GM12878 (cell line): ENCODE data around the gene HMGCL. TPM values are rescaled to one million over a fixed set of nuclear protein-coding genes. Genes with fewer than 3 reads are reported as not detected.

Experiments
- ATAC-seq: fragments of 200-7000 bp; cut with Tn5 transposase; 3 replicates; pipeline ENCODE4 v1.9.1; 2020; ENCODE audit warnings: mild to moderate bottlenecking, moderate library complexity
- BruUV-seq: library from RNA; stranded (reverse); fragments of 400-500 nt; replicated peaks from 2 replicates; lab custom pipeline; 2021; lab: Mats Ljungman, UMichigan
- CTCF ChIA-PET: fragments of 300-600 bp; sonication (Branson Sonifier 250); formaldehyde crosslinking; extraction: SDS; loops from one replicate; lab custom pipeline; 2021; ENCODE audit warnings: inconsistent platforms; lab: Yijun Ruan, JAX
- POLR2A ChIA-PET: fragments of 350-600 bp; formaldehyde crosslinking; extraction: SDS; loops from one replicate; lab custom pipeline; 2021; ENCODE audit warnings: inconsistent platforms; lab: Charles Lee
- RAD21 ChIA-PET: fragments of 300-600 bp; sonication (Branson Sonifier 250); formaldehyde crosslinking; loops from one replicate; lab custom pipeline; 2023; ENCODE audit warnings: antibody characterized with exemption; ENCODE audit not compliant: unreplicated experiment; lab: Charles Lee
- SMC1A ChIA-PET: fragments of 300-600 bp; sonication (Branson Sonifier 250); formaldehyde crosslinking; loops from one replicate; lab custom pipeline; 2023; ENCODE audit not compliant: unreplicated experiment, uncharacterized antibody; lab: Charles Lee
- DNase-seq: peaks from one replicate; pipeline ENCODE4 v3.0.0-alpha.2; 2011; ENCODE audit warnings: low read depth, low spot score
- FAIRE-seq: peaks from 3 replicates; lab custom pipeline; 2011; peaks lifted over from hg19 to GRCh38; lab: Jason Lieb, UNC
- H2AFZ ChIP-seq: 2 replicates; pipeline ENCODE4 v1.6.0; 2011; ENCODE audit warnings: low read depth, low read length, control low read depth; ENCODE audit not compliant: control insufficient read depth
- H3K27ac ChIP-seq: 2 replicates; pipeline ENCODE4 v1.5.1; 2011; ENCODE audit warnings: control low read depth; ENCODE audit not compliant: control insufficient read depth, insufficient read depth
- H3K27me3 ChIP-seq, 2 experiments: replicated peaks in 1 of 2; 2 replicates each; pipeline versions ENCODE4 v1.6.0 to v1.6.1; 2011; ENCODE audit warnings: low read length in 1 of 2; ENCODE audit not compliant: control insufficient read depth in 2 of 2, insufficient read depth in 2 of 2
- H3K36me3 ChIP-seq, 2 experiments: 2 replicates each; pipeline ENCODE4 v1.5.1; 2011; ENCODE audit warnings: low read length in 1 of 2; ENCODE audit not compliant: control insufficient read depth in 2 of 2, insufficient read depth in 2 of 2
- H3K4me1 ChIP-seq: 2 replicates; pipeline ENCODE4 v1.6.1; 2011; ENCODE audit warnings: mild to moderate bottlenecking, low read length, moderate library complexity, mixed read lengths; ENCODE audit not compliant: control insufficient read depth, insufficient read depth
- H3K4me2 ChIP-seq: 2 replicates; pipeline ENCODE4 v1.6.0; 2011; ENCODE audit warnings: control low read depth; ENCODE audit not compliant: control insufficient read depth, insufficient read depth
- H3K4me3 ChIP-seq: fragments of 200-600 bp; sonication (generic); 2 replicates; pipeline ENCODE4 v1.5.1; 2016
- H3K79me2 ChIP-seq: 2 replicates; pipeline ENCODE4 v1.6.0; 2011; ENCODE audit warnings: low read length; ENCODE audit not compliant: control insufficient read depth, insufficient read depth
- H3K9ac ChIP-seq: 2 replicates; pipeline ENCODE4 v1.8.0; 2011; ENCODE audit warnings: low read length, control low read depth, mixed read lengths; ENCODE audit not compliant: control insufficient read depth, insufficient read depth
- H3K9me3 ChIP-seq: replicated peaks from 3 replicates; pipeline ENCODE4 v1.5.1; 2011; ENCODE audit warnings: mild to moderate bottlenecking, low read length; ENCODE audit not compliant: control insufficient read depth, insufficient read depth
- H4K20me1 ChIP-seq: 2 replicates; pipeline ENCODE4 v1.6.0; 2011; ENCODE audit not compliant: control insufficient read depth, insufficient read depth
- ASH2L ChIP-seq: fragments of 300-600, 200-600 bp; sonication (generic); IDR thresholded peaks from 2 replicates; pipeline ENCODE4 v1.6.1; 2017; ENCODE audit warnings: low read depth, mild to moderate bottlenecking, borderline replicate concordance
- FOS ChIP-seq: IDR thresholded peaks from 3 replicates; pipeline ENCODE4 v1.6.1; 2011; ENCODE audit warnings: borderline replicate concordance; ENCODE audit not compliant: insufficient read length; ENCODE audit errors: extremely low read depth
- HDGF ChIP-seq: fragments of 450-650 bp; IDR thresholded peaks from 2 replicates; pipeline ENCODE4 v1.6.1; 2016; ENCODE audit warnings: antibody characterized with exemption
- NR2C2 ChIP-seq: IDR thresholded peaks from 2 replicates; pipeline ENCODE4 v1.6.1; 2011; ENCODE audit warnings: borderline replicate concordance, low read depth; ENCODE audit not compliant: control insufficient read depth, insufficient read length
- PAX8 ChIP-seq: fragments of 450-650 bp; IDR thresholded peaks from 2 replicates; pipeline ENCODE4 v1.6.1; 2017; ENCODE audit warnings: mild to moderate bottlenecking, moderate library complexity
- SKIL ChIP-seq: fragments of 450-650 bp; IDR thresholded peaks from 2 replicates; pipeline ENCODE4 v1.6.1; 2017; ENCODE audit warnings: mild to moderate bottlenecking, low read depth, inconsistent platforms; ENCODE audit not compliant: poor library complexity, severe bottlenecking
- SP1 ChIP-seq: IDR thresholded peaks from one replicate; pipeline ENCODE4 v1.6.1; 2011; ENCODE audit warnings: low read depth, low read length
- ZNF217 ChIP-seq: fragments of 450-650 bp; IDR thresholded peaks from 2 replicates; pipeline ENCODE4 v1.6.1; 2017; ENCODE audit warnings: antibody characterized with exemption, mild to moderate bottlenecking
- WGBS: methylation state at CpG from one replicate; pipeline ENCODE4 v1.1.6; 2016; ENCODE audit warnings: low lambda C conversion rate; ENCODE audit not compliant: insufficient replicate concordance, insufficient coverage; ENCODE audit errors: missing lambda C conversion rate; 5-methylcytosine and 5-hydroxymethylcytosine counted together
- in situ Hi-C: fragments of 300-500 bp; cut with MboI; formaldehyde crosslinking; loops from 9 replicates; pipeline ENCODE4 v1.14.3; 2018; ENCODE audit warnings: mixed read lengths
- intact Hi-C: fragments of 100-400 bp; cut with micrococcal nuclease; formaldehyde crosslinking; loops from one replicate; pipeline ENCODE4 v1.14.2; 2022; ENCODE audit not compliant: unreplicated experiment
- polyA plus RNA-seq, 11 experiments: library from polyadenylated mRNA; depleted of rRNA in 4 of 11; unstranded in 6 of 11; stranded (reverse) in 5 of 11; fragments of >200 nt; fragmentation: Nextera tagmentation in 4 of 11; fragmentation: Illumina TruSeq in 1 of 11; extraction: Ambion mirVana in 4 of 11; extraction: Trizol in 1 of 11; gene quantifications; 1 replicate in 1 of 11; 2 replicates in 10 of 11; pipeline versions ENCODE4 v1.2.1 to v1.2.3, GENCODE V29; 2011 to 2016; ENCODE audit warnings: inconsistent platforms in 2 of 11, missing spikeins in 2 of 11, low read depth in 1 of 11
- total RNA-seq, 4 experiments: library from RNA; depleted of rRNA in 3 of 4; stranded (reverse); fragments of >200 nt in 3 of 4; fragmentation: Illumina TruSeq in 1 of 4; extraction: Trizol in 1 of 4; gene quantifications; 2 replicates each; pipeline versions ENCODE4 v1.2.1 to v1.2.3, GENCODE V29; 2013 to 2021

Gene HMGCL
- total and polyA plus RNA-seq, 10 of the 15 experiments (the other 5 are each of a cell fraction or from before 2014, with no cell fraction given): 29.4 to 127 (median 36.4) TPM

- Histone ChIP-seq H3K27ac (no peak overlapping the region), H3K4me2 (no peak overlapping the region), H3K4me1 (peaks cover 9% of the 10 kb centered on the region), H3K9me3 (no peaks in the 10 kb centered on the region), H3K36me3 (peaks cover 0 to 9% of the 10 kb centered on the region in 2 experiments; a peak in 3 of 4 replicates), H3K79me2 (peaks cover 2% of the 10 kb centered on the region; the same call in 1 of the 2 replicates), H3K9ac (no peak overlapping the region), H4K20me1 (no peaks in the 10 kb centered on the region), H3K4me3 (no peak overlapping the region), H2AFZ (no peak overlapping the region), H3K27me3 (no peaks in the 10 kb centered on the region)
- TF ChIP-seq ZNF217 (no peak), HDGF (no peak), SP1 (no peak), ASH2L (no peak), PAX8 (no peak), NR2C2 (no peak)
- in situ Hi-C loops (no loop called here), intact Hi-C loops (no loop called here)
- DNase-seq: no peak
- no TSS peak for BruUV-seq
- ChIA-PET SMC1A (interaction anchor here (0.6 to 1.7 kb wide), 3 partner anchors 104 to 207 kb away, joined by 3 to 7 read pairs (median 4); no protein-coding TSS in a partner anchor), POLR2A (interaction anchor here (0.6 kb wide), 1 partner anchor 190 kb away, joined by 3 read pairs; no protein-coding TSS in a partner anchor), RAD21 (no interaction called here), CTCF (interaction anchor here (0.7 to 1.7 kb wide), 3 partner anchors 19 to 148 kb away, joined by 3 to 4 read pairs (median 4); partner anchors contain the start of gene LYPLA2)
- no peak for ATAC-seq
- no peak for FAIRE-seq
- 80% methylated on average over 5 of the region's 5 CpGs for WGBS
Observed at GRCh38 chr1:23768733-23769132, 56.5 kb downstream of the HMGCL start.

DNA sequence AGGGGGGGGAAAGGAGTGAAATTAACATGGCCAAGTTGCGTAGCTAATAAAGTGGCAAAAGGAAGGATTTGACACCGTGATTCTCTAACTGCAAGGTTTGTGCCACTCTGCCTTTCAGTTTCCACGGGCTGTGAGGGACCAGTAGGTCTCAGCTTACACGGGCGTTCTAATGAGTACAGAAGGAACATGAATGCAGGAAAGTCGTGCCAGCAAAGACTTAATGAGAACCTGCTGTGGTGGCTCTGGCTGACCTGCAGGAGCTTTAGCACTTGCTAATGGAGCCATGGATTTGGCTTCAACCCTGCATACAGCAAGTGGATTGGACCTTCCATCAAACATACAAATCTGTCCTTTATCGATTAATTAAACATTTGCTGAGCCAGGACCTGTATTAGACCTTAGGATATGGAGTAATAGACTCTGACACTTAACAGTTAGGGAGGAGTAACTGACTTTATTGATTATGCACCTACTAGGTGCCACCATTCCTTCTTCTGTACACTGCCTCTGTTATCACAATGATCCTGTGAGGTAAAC lies 62.1 kb downstream of the HMGCL start:
- Histone ChIP-seq H3K4me1 (no peaks in the 10 kb centered on the region), H3K36me3 (peaks cover 15 to 28% of the 10 kb centered on the region in 2 experiments), H3K9me3 (no peaks in the 10 kb centered on the region), H3K4me3 (no peak overlapping the region), H3K27ac (no peak overlapping the region), H3K79me2 (no peaks in the 10 kb centered on the region), H3K9ac (no peak overlapping the region), H2AFZ (no peak overlapping the region), H3K4me2 (no peak overlapping the region), H4K20me1 (peaks cover 2% of the 10 kb centered on the region; the same call in 1 of the 2 replicates), H3K27me3 (no peaks in the 10 kb centered on the region)
- FAIRE-seq (no peak), DNase-seq (no peak), ATAC-seq (no peak)
- BruUV-seq: no TSS peak
- ChIA-PET SMC1A (interaction anchor here (1.4 kb wide), 2 partner anchors 9 to 16 kb away, joined by 4 to 5 read pairs; no protein-coding TSS in a partner anchor), RAD21 (no interaction called here), CTCF (interaction anchor here (0.7 to 2.5 kb wide), 4 partner anchors 9 to 72 kb away, joined by 3 to 14 read pairs (median 3); partner anchors contain the start of gene ELOA), POLR2A (interaction anchor here (0.8 to 1.0 kb wide), 2 partner anchors 23 to 72 kb away, joined by 5 to 8 read pairs; partner anchors contain the start of gene RPL11)
- in situ Hi-C loops: no loop called here
- intact Hi-C loops: no loop called here
- WGBS: 98% methylated on average over 7 of the region's 7 CpGs
- no peak for TF ChIP-seq HDGF
- no peak for TF ChIP-seq FOS
- no peak for TF ChIP-seq SKIL
